Erythroblast (primary cell): ENCODE measurements around the gene KCNG4.

Experiments used
- DNase-seq, 2 experiments: peaks; one replicate each; lab custom pipeline; 2025; lab: John Stamatoyannopoulos, UW
- GATA1 ChIP-seq: IDR thresholded peaks from 2 replicates; pipeline ENCODE4 v1.6.1; 2011; ENCODE audit warnings: low read depth, mild to moderate bottlenecking, control low read depth, low read length, moderate library complexity
- POLR2A ChIP-seq: IDR thresholded peaks from 2 replicates; pipeline ENCODE4 v1.6.1; 2011; ENCODE audit warnings: mild to moderate bottlenecking, low read length

The KCNG4 gene

DNA sequence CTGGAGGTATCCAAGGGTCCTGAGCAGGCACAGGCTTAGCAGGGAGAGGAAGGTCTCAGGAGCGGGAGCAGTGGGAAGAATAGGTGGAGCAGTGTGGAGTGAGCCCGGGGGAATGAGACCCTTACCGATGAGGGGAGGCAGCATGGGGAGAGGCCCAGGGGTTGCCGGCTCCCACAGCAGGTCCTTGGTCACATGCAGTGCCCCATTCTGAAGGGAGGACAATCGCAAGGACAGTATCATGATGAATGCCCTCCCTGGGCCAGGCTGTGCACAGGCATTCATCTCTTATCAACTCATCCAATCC, 56.3 kb downstream of the KCNG4 start:
- DNase-seq: no peak
- no peak for TF ChIP-seq GATA1

GRCh38 chr16:84182680-84183571, 56.9 kb downstream of the KCNG4 start:
- TF ChIP-seq POLR2A (no peak), GATA1 (no peak)
- DNase-seq: no peak

GRCh38 chr16:84182104-84182503, 57.7 kb downstream of the KCNG4 start:
- no peak for TF ChIP-seq POLR2A
- TF ChIP-seq GATA1: no peak
- DNase-seq: no peak

- no peak for DNase-seq
- TF ChIP-seq POLR2A: no peak
- no peak for TF ChIP-seq GATA1
These were observed 58.5 kb downstream of the KCNG4 start for GRCh38 chr16:84181144-84181915.

DNA sequence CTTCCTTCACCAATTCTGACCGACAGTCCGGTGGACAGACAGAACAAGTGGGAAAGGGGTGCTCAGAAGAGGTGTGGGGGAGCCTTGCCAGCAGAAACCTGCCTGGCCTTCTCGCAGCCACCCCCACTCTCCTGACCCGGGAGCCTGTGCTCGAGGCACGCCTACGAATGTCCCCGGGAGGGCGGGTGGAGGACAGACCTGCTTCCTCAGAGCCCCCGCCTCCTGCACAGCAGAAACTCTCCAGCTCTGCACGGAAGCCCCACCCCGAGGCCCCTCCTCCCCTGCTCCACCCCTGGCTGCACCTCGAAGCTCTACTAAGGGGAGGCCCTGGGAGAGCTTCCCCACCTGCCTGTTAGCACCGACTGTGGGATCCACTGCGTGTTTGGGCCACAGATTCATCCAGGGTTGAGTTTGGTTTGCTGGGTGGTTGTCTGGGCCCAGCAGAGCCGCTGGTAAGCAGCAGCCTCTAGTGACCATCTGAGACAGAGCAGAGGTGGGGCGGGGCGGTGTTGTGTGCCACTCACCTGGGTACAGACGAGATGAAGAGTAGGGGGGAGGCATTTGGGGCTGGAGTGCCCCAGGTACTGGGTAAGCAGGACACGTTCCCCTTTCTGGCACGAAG, 59.2 kb downstream of the KCNG4 start:
- no peak for TF ChIP-seq POLR2A
- TF ChIP-seq GATA1: no peak
- no peak for DNase-seq

GRCh38 chr16:84179612-84180320, 60.0 kb downstream of the KCNG4 start:
- DNase-seq: no peak

DNA sequence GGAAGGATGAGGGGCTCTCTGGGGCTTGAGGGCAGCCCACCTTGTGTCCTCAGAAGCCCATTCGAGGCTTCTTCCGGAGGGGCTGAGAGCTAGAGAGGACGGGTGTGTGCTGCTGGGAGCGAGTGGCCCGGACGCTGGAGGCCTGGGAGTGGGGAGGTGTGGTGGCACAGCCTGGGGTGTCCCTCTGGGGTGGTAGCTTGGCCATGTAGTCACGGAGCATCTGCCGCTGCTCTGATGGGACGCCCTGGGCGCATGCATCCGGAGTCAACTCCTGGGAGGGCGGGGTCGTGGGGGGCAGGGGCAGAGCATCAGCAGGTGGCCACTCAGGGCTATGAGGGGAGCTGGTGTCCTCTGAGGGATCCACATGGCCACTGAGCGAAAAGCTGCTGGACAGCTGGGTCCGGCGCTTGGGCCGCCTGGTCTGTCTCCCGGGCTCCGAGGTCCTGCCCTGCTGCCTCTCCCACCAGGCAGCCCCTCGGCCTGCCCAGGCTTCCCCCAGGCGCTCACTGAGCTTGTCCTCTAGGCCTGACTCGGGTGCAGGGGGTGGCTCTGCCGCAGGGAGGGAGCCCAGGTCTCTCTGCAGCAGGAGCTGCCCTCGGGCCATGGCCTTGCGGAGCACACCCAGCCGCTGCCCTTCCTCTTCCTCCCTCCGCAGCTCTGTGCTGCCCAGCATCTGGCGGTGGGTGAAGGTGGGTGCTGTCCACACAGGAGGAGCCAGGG, 60.8 kb downstream of the KCNG4 start:
- DNase-seq: no peak
- TF ChIP-seq POLR2A (no peak), GATA1 (no peak)

More at GRCh38 chr16:84179612-84180320, 60.0 kb downstream of the KCNG4 start:
- TF ChIP-seq POLR2A (no peak), GATA1 (no peak)

GRCh38 chr16:84178146-84178765, 61.6 kb downstream of the KCNG4 start:
- TF ChIP-seq GATA1: no peak
- TF ChIP-seq POLR2A: no peak
- no peak for DNase-seq

- no peak for DNase-seq
- TF ChIP-seq POLR2A (no peak), GATA1 (no peak)
These were observed 62.1 kb downstream of the KCNG4 start for GRCh38 chr16:84177741-84178073.

GRCh38 chr16:84176192-84177053, 63.4 kb downstream of the KCNG4 start:
- DNase-seq: no peak
- TF ChIP-seq POLR2A: no peak
- TF ChIP-seq GATA1: no peak

DNA sequence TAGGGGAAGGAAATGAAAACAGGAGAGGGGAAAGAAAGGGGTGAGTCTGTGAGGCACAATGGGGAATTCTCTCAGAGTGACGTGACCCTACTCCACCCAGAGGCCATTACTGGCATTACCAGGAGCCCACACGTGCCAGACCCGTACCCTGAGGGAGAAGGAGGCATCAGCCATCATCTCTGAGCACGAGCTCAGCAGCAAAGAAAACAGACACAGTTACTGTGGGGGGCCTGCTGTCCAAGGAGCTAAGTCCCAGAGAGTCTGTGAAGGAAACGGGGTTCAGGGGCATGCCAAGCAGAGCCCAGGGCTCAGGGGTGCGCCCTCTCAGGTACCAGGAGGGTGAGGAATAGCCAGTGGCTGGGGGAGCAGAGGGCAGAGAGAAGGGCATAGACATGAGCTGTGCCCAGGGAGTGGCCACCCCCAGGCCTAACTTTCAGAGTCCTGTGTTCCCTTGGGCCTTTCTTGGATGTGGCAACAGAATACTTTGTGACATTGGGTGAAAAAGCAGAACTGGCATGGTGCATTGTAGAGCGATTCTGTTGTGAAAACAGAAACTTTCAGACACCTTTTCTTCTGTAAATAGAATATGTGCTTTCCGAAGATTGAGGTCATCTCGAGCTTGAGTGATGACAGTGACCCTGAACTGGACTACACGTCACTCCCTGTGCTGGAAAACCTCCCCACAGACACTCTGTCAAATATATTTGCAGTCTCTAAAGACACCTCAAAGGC, 64.3 kb downstream of the KCNG4 start:
- no peak for TF ChIP-seq GATA1
- no peak for TF ChIP-seq POLR2A
- DNase-seq: peak; percentile 25 to 46
